Esophagus muscularis mucosa (tissue), 4 donors: ENCODE measurements around the gene WAS.

Experiments used
- CTCF ChIP-seq, 3 experiments: fragments of 200-600 bp in 2 of 3; fragments of 450-650 bp in 1 of 3; sonication (generic) in 2 of 3; IDR thresholded peaks; one replicate each; pipeline ENCODE4 v1.5.1; 2017 to 2019; ENCODE audit warnings: antibody characterized with exemption in 3 of 3, mild to moderate bottlenecking in 2 of 3, moderate library complexity in 1 of 3
- EP300 ChIP-seq: sonication (generic); formaldehyde crosslinking; IDR thresholded peaks from one replicate; pipeline ENCODE4 v1.6.1; 2017; ENCODE audit warnings: antibody characterized with exemption
- POLR2A ChIP-seq: fragments of 450-650 bp; IDR thresholded peaks from one replicate; pipeline ENCODE4 v1.6.1; 2017; ENCODE audit warnings: antibody characterized with exemption, moderate library complexity, mild to moderate bottlenecking, low read depth
- POLR2AphosphoS5 ChIP-seq, 2 donors: sonication (generic); formaldehyde crosslinking; IDR thresholded peaks; one replicate each; pipeline ENCODE4 v1.6.1; 2017; ENCODE audit warnings: antibody characterized with exemption in 2 of 2

GRCh38 chrX:48636776-48637175 is 46.8 kb upstream of the WAS start:
- TF ChIP-seq CTCF (IDR thresholded peaks at IDR 0.05) (no peak), POLR2A (no peak), POLR2AphosphoS5 (IDR thresholded peaks at IDR 0.05) (no peak), EP300 (no peak)
